ENCODE results near the gene IGFBP4. TPM values are rescaled to one million over a fixed set of nuclear protein-coding genes. Genes with fewer than 3 reads are reported as not detected.

IGFBP4 gene
- total and polyA plus RNA-seq, 2 of the 13 experiments (the other 11 are each of a cell fraction or from before 2014, with no cell fraction given) = 4.1 to 49.0 TPM

DNA sequence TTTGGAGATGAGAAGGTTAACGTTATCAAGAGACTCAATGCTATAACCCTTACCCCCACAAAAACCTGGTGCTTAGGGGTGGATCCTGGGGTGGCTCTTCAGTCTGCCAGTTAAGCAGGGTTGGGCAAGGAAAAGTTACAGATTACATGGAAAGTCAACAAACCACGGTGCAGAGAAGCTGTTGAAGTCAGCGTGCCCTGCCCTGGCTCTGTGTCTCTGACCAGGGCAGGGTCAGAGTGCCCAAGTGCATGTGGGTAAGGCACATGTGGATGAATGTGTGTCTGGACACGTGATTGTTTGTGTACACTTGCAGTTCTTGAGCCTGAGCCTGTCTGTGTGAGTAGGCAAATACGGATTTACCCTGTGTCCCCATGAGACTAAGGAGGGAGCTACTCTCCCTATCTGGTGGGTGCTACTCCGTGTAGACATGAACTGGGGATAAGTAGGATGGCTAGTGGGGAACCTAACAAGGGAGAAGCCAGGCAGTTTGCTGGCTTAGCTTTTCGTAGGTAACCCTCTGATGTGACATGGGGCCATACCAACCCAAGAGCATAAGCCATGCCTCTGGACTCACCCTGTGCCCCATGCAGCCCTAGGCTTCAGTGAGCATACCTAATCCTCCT lies 5.5 kb downstream of the IGFBP4 start (continued):
- TF ChIP-seq, protein P1, sequence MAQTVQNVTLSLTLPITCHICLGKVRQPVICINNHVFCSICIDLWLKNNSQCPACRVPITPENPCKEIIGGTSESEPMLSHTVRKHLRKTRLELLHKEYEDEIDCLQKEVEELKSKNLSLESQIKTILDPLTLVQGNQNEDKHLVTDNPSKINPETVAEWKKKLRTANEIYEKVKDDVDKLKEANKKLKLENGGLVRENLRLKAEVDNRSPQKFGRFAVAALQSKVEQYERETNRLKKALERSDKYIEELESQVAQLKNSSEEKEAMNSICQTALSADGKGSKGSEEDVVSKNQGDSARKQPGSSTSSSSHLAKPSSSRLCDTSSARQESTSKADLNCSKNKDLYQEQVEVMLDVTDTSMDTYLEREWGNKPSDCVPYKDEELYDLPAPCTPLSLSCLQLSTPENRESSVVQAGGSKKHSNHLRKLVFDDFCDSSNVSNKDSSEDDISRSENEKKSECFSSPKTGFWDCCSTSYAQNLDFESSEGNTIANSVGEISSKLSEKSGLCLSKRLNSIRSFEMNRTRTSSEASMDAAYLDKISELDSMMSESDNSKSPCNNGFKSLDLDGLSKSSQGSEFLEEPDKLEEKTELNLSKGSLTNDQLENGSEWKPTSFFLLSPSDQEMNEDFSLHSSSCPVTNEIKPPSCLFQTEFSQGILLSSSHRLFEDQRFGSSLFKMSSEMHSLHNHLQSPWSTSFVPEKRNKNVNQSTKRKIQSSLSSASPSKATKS (CRISPR knock-in tag; IDR thresholded peaks at IDR 0.05) = no peak
- TF ChIP-seq RBFOX2 (IDR thresholded peaks at IDR 0.05; ENCODE audit: low read depth, low read length) = no peak
- peak; percentile 79 for TF ChIP-seq CEBPG (CRISPR knock-in tag; IDR thresholded peaks at IDR 0.05)
- no peak for TF ChIP-seq POLR2AphosphoS2 (IDR thresholded peaks at IDR 0.05; ENCODE audit: low read depth, low read length)
- TF ChIP-seq KLF6 (CRISPR knock-in tag; IDR thresholded peaks at IDR 0.05) = peak; percentile 93
- TF ChIP-seq, protein P2, sequence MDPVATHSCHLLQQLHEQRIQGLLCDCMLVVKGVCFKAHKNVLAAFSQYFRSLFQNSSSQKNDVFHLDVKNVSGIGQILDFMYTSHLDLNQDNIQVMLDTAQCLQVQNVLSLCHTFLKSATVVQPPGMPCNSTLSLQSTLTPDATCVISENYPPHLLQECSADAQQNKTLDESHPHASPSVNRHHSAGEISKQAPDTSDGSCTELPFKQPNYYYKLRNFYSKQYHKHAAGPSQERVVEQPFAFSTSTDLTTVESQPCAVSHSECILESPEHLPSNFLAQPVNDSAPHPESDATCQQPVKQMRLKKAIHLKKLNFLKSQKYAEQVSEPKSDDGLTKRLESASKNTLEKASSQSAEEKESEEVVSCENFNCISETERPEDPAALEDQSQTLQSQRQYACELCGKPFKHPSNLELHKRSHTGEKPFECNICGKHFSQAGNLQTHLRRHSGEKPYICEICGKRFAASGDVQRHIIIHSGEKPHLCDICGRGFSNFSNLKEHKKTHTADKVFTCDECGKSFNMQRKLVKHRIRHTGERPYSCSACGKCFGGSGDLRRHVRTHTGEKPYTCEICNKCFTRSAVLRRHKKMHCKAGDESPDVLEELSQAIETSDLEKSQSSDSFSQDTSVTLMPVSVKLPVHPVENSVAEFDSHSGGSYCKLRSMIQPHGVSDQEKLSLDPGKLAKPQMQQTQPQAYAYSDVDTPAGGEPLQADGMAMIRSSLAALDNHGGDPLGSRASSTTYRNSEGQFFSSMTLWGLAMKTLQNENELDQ (CRISPR knock-in tag; IDR thresholded peaks at IDR 0.05; ENCODE audit: borderline replicate concordance) = no peak
- 0 out of 2 replicates have a peak, but pooled peaks have one; percentile 64 for TF ChIP-seq ZMYM2 (CRISPR knock-in tag; IDR thresholded peaks at IDR 0.05)
- no peak for TF ChIP-seq ZNF333 (CRISPR knock-in tag; IDR thresholded peaks at IDR 0.05; ENCODE audit: borderline replicate concordance)
- TF ChIP-seq, protein P3, sequence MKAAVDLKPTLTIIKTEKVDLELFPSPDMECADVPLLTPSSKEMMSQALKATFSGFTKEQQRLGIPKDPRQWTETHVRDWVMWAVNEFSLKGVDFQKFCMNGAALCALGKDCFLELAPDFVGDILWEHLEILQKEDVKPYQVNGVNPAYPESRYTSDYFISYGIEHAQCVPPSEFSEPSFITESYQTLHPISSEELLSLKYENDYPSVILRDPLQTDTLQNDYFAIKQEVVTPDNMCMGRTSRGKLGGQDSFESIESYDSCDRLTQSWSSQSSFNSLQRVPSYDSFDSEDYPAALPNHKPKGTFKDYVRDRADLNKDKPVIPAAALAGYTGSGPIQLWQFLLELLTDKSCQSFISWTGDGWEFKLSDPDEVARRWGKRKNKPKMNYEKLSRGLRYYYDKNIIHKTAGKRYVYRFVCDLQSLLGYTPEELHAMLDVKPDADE (CRISPR knock-in tag; IDR thresholded peaks at IDR 0.05) = no peak
- TF ChIP-seq DNMT3B (CRISPR knock-in tag; conservative IDR thresholded peaks at IDR 0.05) = peak; percentile 79
- TF ChIP-seq, protein P4, sequence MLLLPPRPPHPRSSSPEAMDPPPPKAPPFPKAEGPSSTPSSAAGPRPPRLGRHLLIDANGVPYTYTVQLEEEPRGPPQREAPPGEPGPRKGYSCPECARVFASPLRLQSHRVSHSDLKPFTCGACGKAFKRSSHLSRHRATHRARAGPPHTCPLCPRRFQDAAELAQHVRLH (CRISPR knock-in tag; IDR thresholded peaks at IDR 0.05; ENCODE audit: borderline replicate concordance, low read depth) = peak; percentile 65; the same call in 1 of the 2 replicates
- peak; percentile 83 for TF ChIP-seq ZNF335 (CRISPR knock-in tag; IDR thresholded peaks at IDR 0.05)
- TF ChIP-seq ZNF773 (CRISPR knock-in tag; IDR thresholded peaks at IDR 0.05; ENCODE audit: borderline replicate concordance) = no peak
- TF ChIP-seq, protein P5, sequence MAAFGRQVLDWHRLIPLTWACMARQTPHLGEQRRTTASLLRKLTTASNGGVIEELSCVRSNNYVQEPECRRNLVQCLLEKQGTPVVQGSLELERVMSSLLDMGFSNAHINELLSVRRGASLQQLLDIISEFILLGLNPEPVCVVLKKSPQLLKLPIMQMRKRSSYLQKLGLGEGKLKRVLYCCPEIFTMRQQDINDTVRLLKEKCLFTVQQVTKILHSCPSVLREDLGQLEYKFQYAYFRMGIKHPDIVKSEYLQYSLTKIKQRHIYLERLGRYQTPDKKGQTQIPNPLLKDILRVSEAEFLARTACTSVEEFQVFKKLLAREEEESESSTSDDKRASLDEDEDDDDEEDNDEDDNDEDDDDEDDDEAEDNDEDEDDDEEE (CRISPR knock-in tag; IDR thresholded peaks at IDR 0.05) = peak; percentile 6; the same call in 1 of the 2 replicates
- TF ChIP-seq, protein P6, sequence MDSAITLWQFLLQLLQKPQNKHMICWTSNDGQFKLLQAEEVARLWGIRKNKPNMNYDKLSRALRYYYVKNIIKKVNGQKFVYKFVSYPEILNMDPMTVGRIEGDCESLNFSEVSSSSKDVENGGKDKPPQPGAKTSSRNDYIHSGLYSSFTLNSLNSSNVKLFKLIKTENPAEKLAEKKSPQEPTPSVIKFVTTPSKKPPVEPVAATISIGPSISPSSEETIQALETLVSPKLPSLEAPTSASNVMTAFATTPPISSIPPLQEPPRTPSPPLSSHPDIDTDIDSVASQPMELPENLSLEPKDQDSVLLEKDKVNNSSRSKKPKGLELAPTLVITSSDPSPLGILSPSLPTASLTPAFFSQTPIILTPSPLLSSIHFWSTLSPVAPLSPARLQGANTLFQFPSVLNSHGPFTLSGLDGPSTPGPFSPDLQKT (CRISPR knock-in tag; IDR thresholded peaks at IDR 0.05; ENCODE audit: borderline replicate concordance) = no peak
- peak; percentile 76 for TF ChIP-seq TEAD3 (CRISPR knock-in tag; optimal IDR thresholded peaks at IDR 0.05; ENCODE audit: borderline replicate concordance)
- TF ChIP-seq NPAS2 (CRISPR knock-in tag; IDR thresholded peaks at IDR 0.05; ENCODE audit: borderline replicate concordance) = peak; percentile 95
- no peak for TF ChIP-seq ZNF468 (CRISPR knock-in tag; IDR thresholded peaks at IDR 0.05)
- TF ChIP-seq ATF7 (IDR thresholded peaks at IDR 0.05) = no peak
- no peak for TF ChIP-seq ATF7 (CRISPR knock-in tag; IDR thresholded peaks at IDR 0.05)
- TF ChIP-seq RBM22 (optimal IDR thresholded peaks at IDR 0.05; ENCODE audit: low read length) = no peak
- no peak for TF ChIP-seq TCF12 (IDR thresholded peaks at IDR 0.05)
- TF ChIP-seq TCF12 (CRISPR knock-in tag; IDR thresholded peaks at IDR 0.05) = no peak

All from HepG2 (cell line).